ENCODE data around the gene AK3. TPM values are rescaled to one million over a fixed set of nuclear protein-coding genes. Genes with fewer than 3 reads are reported as not detected.

AK3 gene
- total and polyA plus RNA-seq, 9 of the 15 experiments (the other 6 are each of a cell fraction or from before 2014, with no cell fraction given) = 12.2 to 78.6 (median 41.8) TPM

- no peak for TF ChIP-seq NKRF (IDR thresholded peaks at IDR 0.05; ENCODE audit: borderline replicate concordance)
- TF ChIP-seq CEBPG (CRISPR knock-in tag; IDR thresholded peaks at IDR 0.05) = no peak
- TF ChIP-seq CEBPG (tag; conservative IDR thresholded peaks at IDR 0.05 in 1 of 2, IDR thresholded peaks at IDR 0.05 in 1 of 2) = no peak
- TF ChIP-seq LARP7 (IDR thresholded peaks at IDR 0.05) = no peak
- TF ChIP-seq HNRNPL (IDR thresholded peaks at IDR 0.05; ENCODE audit: low read depth, low read length) = no peak
- no peak for TF ChIP-seq HMG20A (CRISPR knock-in tag; conservative IDR thresholded peaks at IDR 0.05)
- TF ChIP-seq PRPF4 (IDR thresholded peaks at IDR 0.05; ENCODE audit: insufficient read depth, low read depth, low read length, poor library complexity, severe bottlenecking) = no peak
Observed at GRCh38 chr9:4689021-4689420, 52.0 kb downstream of the AK3 start (continued).

- intact Hi-C loops (cut with micrococcal nuclease) = no loop called here
- H3K27me3 ChIP-seq (ENCODE audit: control insufficient read depth in 2 of 2, insufficient read depth in 2 of 2, low read length in 2 of 2) = no peaks in the 10 kb centered on the region
- H3K4me2 ChIP-seq (ENCODE audit: insufficient read depth, low read length) = no peak overlapping the region
- WGBS (ENCODE audit: insufficient coverage, low coverage, missing lambda C conversion rate) = 43% methylated on average over 1 of the region's 1 CpG
- H3K9me1 ChIP-seq (ENCODE audit: control insufficient read depth, insufficient read depth, low read length) = no peaks in the 10 kb centered on the region
- H2AFZ ChIP-seq (ENCODE audit: low read depth, low read length) = no peak overlapping the region
- no peaks in the 10 kb centered on the region for H3K9me3 ChIP-seq (replicated peaks; ENCODE audit: control insufficient read depth, insufficient read depth, low read depth, low read length)
- H4K20me1 ChIP-seq (replicated peaks; ENCODE audit: control insufficient read depth, insufficient read depth, low read length) = no peaks in the 10 kb centered on the region
- DNase-seq (ENCODE audit: extremely low read depth in 1 of 4, low spot score in 3 of 4) (peak in 1 of 4 experiments; percentile 24), ATAC-seq (peak; percentile 50), FAIRE-seq (peak; percentile 57)
- in situ Hi-C loops (cut with MboI) = no loop called here
- H3K27ac ChIP-seq (ENCODE audit: extremely low read depth, low read depth, low read length) = peak overlapping the region; percentile 47; the same call in 1 of the 3 replicates
- no peak overlapping the region for H3K4me3 ChIP-seq
- peaks cover 48% of the 10 kb centered on the region for H3K79me2 ChIP-seq (ENCODE audit: control insufficient read depth, insufficient read depth, low read length)
- CTCF ChIA-PET (ENCODE audit: low intra/inter-chr PET ratio) = no interaction called here
- BruUV-seq (replicated peaks) = no TSS peak
- H3K4me1 ChIP-seq (replicated peaks in 1 of 2; ENCODE audit: control insufficient read depth in 2 of 2, insufficient read depth in 2 of 2, low read length in 2 of 2) = peaks cover 3 to 17% of the 10 kb centered on the region in 2 experiments; a peak in 3 of 5 replicates
- POLR2A ChIA-PET = interaction anchor here (1.0 kb wide), 1 partner anchor 14 kb away, joined by 3 read pairs; no protein-coding TSS in a partner anchor
- peaks cover 55% of the 10 kb centered on the region; the same call in 2 of the 3 replicates for H3K36me3 ChIP-seq (ENCODE audit: control insufficient read depth, insufficient read depth, low read length)
- H3K9ac ChIP-seq (ENCODE audit: insufficient read depth in 1 of 2, low read depth in 2 of 2, low read length in 2 of 2) = no peak overlapping the region
- TF ChIP-seq MBD2 (IDR thresholded peaks at IDR 0.05; ENCODE audit: borderline replicate concordance, low read depth) (no peak), CTCFL (IDR thresholded peaks at IDR 0.05; ENCODE audit: borderline replicate concordance, insufficient read depth, low read depth, low read length, poor library complexity, severe bottlenecking) (no peak), PYGO2 (tag; IDR thresholded peaks at IDR 0.05) (no peak), POLR2AphosphoS5 (IDR thresholded peaks at IDR 0.05; ENCODE audit: control insufficient read depth, insufficient read depth, low read depth, low read length) (no peak), MXD1 (CRISPR knock-in tag; IDR thresholded peaks at IDR 0.05; ENCODE audit: borderline replicate concordance, poor library complexity, severe bottlenecking) (no peak), PHTF2 (CRISPR knock-in tag; IDR thresholded peaks at IDR 0.05) (no peak), ZNF780A (CRISPR knock-in tag; IDR thresholded peaks at IDR 0.05) (no peak), RBBP5 (IDR thresholded peaks at IDR 0.05; ENCODE audit: borderline replicate concordance, insufficient read depth, low read length, poor library complexity, severe bottlenecking) (no peak)
Observed at GRCh38 chr9:4686584-4686983, 54.4 kb downstream of the AK3 start.

Data from K562 (cell line).